Mammary epithelial cell (primary cell): Measurements from ENCODE around the gene TMEM120B.

Source experiments
- EZH2 ChIP-seq: IDR thresholded peaks from 2 replicates; pipeline ENCODE4 v1.6.1; 2012; ENCODE audit warnings: low read length, inconsistent platforms, borderline replicate concordance
- TF ChIP-seq, protein P1 (sequence below), 2 donors: IDR thresholded peaks in 1 of 2; conservative IDR thresholded peaks in 1 of 2; 2 replicates each; pipeline ENCODE4 v1.5.1; 2011 to 2012; ENCODE audit warnings: inconsistent platforms in 2 of 2, low read length in 2 of 2, mild to moderate bottlenecking in 2 of 2, control low read depth in 1 of 2, low read depth in 1 of 2; ENCODE audit not compliant: insufficient read depth in 1 of 2; ENCODE audit errors: extremely low read depth in 1 of 2

DNA sequence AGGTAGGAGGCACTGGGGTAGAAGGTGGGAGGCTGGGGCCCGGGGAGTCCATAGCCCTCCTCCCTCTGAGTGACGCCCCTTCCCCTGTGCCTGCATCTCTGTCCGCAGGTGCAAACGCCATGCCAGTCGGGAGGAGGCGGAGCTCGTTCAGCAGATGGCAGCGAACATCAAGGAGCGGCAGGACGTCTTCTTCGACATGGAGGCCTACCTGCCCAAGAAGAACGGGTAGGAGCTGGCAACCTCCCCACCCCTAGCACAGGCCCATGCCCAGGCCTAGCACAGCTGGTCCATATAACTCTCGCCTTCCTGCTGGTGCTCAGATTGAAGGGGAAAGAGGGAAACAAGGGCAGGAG, 35.6 kb downstream of the TMEM120B start:
- TF ChIP-seq, protein P1, sequence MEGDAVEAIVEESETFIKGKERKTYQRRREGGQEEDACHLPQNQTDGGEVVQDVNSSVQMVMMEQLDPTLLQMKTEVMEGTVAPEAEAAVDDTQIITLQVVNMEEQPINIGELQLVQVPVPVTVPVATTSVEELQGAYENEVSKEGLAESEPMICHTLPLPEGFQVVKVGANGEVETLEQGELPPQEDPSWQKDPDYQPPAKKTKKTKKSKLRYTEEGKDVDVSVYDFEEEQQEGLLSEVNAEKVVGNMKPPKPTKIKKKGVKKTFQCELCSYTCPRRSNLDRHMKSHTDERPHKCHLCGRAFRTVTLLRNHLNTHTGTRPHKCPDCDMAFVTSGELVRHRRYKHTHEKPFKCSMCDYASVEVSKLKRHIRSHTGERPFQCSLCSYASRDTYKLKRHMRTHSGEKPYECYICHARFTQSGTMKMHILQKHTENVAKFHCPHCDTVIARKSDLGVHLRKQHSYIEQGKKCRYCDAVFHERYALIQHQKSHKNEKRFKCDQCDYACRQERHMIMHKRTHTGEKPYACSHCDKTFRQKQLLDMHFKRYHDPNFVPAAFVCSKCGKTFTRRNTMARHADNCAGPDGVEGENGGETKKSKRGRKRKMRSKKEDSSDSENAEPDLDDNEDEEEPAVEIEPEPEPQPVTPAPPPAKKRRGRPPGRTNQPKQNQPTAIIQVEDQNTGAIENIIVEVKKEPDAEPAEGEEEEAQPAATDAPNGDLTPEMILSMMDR (conservative IDR thresholded peaks at IDR 0.05 in 1 of 2, IDR thresholded peaks at IDR 0.05 in 1 of 2; ENCODE audit: extremely low read depth in 1 of 2, insufficient read depth in 1 of 2, low read depth in 1 of 2, low read length in 2 of 2) = no peak
- TF ChIP-seq EZH2 = no peak
